Measurements from ENCODE around the gene SPATS2.
A peak's percentile ranks its signal among the peaks of the same experiment; 100 is the strongest.
"Not testable (repeated sequence)": the region's sequence is repeated elsewhere in the genome, so short reads cannot be mapped to it uniquely, and the experiment has no call there.

The SPATS2 gene

DNA sequence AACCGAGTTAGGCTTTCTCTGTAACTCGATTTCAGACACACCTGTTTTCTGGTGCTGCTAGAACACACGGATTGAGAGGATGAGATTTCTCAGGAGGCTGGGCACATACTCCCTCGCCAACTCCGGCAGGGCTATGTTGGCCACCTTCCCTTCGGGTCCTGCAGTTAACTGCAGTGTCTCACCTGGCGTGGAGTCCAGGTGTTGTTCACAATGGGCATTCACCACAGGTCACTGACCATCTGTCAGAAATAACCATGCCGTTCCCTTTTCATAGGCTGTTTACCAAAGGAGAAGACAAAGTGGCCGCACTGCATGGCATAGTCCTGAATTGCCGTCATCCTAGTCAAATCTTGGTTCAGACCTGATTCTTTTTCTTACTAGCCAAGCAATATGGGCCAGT lies 166.1 kb downstream of the SPATS2 start:
- no peak for TF ChIP-seq CTCF (IDR thresholded peaks at IDR 0.05)
- intact Hi-C loops (cut with DNase I; ENCODE audit: low total_unique reads) = no loop called here
- DNase-seq = no peak
- Histone ChIP-seq H3K9me3 (no peaks in the 10 kb centered on the region), H3K27ac (no peak overlapping the region), H3K4me1 (peaks cover 0 to 11% (median 10%) of the 10 kb centered on the region in 4 donors), H3K36me3 (no peaks in the 10 kb centered on the region), H3K4me3 (no peak overlapping the region), H3K27me3 (peaks cover 0 to 42% of the 10 kb centered on the region in 2 donors)

DNA sequence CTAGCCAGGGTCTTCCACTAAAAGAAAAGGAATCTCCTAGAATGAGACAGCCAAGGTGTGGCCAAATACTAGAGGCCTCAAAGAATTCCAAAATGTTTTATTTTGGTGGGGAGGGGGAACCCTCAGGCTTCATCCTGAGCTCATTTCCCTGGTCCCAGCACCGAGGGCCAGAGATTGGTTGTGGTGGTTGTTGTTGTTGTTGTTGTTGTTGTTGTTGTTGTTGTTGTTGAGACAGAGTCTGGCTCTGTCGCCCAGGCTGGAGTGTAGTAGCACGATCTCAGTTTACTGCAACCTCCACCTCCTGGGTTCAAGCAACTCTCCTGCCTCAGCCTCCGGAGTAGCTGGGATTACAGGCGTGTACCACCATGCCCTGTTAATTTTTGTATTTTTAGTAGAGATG lies 166.9 kb downstream of the SPATS2 start:
- peaks cover 0 to 19% (median 17%) of the 10 kb centered on the region in 4 donors for H3K4me1 ChIP-seq
- H3K36me3 ChIP-seq; H3K9me3 ChIP-seq; H3K4me3 ChIP-seq; H3K27ac ChIP-seq; intact Hi-C loops (cut with DNase I; ENCODE audit: low total_unique reads); DNase-seq: not testable (repeated sequence)
- H3K27me3 ChIP-seq = peaks cover 0 to 50% of the 10 kb centered on the region in 2 donors

DNA sequence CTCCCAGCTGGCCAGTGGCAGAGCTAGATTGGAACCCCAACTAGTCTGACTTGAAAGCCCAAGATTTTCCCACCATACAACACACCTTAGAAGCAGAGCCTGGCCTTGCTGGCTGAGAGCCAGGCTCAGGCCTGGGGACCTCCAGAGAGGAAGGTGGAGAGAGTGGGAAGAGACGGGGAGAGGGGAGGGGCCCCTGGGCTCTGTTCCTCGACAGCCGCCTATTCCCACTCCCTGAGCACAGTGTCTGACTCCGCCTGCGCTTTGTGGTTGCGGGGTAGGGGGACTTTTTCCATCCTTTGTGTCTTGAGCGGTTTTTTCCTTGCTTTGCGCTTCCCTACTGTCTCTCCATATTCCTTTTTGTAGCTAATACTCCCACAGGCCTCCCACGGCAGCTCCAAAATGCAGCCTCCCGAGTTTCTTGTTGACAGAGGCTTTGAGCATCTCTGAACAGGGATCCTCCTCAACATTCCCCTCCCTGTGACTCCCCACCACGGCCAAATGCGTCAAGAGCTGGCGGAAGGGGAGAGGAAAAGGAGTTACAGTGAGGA lies 167.5 kb downstream of the SPATS2 start:
- Histone ChIP-seq H3K9me3 (no peaks in the 10 kb centered on the region), H3K27ac (no peak overlapping the region), H3K4me1 (peaks cover 0 to 20% (median 18%) of the 10 kb centered on the region in 4 donors), H3K36me3 (no peaks in the 10 kb centered on the region), H3K27me3 (peaks cover 0 to 57% of the 10 kb centered on the region in 2 donors), H3K4me3 (no peak overlapping the region)
- no peak for DNase-seq
- intact Hi-C loops (cut with DNase I; ENCODE audit: low total_unique reads) = no loop called here
- TF ChIP-seq CTCF (IDR thresholded peaks at IDR 0.05) = no peak

DNA sequence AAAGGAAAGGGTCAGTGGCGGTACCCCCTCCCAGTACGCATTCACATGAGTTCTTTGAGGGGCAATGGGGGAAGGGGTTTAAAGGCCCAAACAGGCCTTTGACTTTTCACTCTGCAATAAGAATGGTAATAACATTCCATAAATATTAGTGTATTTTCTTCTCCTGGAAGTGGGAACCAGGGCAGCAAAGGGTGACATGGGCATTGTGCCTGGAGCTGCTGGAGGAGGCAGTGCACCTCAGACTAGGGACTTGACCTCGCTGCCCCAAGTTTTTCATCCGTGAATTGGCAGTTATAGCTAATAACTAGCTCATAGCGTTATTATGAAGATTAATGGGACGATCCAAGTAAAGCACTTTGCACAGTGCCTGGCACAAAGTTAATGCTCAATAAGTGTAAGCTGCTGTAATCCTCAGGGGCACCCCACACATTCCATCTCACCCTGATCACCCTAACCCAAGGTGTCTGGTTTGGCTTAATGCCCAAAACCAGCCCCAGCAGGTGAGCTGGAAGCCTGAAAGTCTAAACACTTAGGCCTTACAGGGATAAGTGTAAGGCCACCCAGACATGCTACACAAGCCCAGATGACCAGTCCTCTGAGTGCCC lies 168.8 kb downstream of the SPATS2 start:
- no peaks in the 10 kb centered on the region for H3K36me3 ChIP-seq
- no peak for DNase-seq
- no peaks in the 10 kb centered on the region for H3K9me3 ChIP-seq
- intact Hi-C loops (cut with DNase I; ENCODE audit: low total_unique reads) = no loop called here
- H3K27ac ChIP-seq = no peak overlapping the region
- H3K4me1 ChIP-seq = peaks cover 0 to 20% (median 18%) of the 10 kb centered on the region in 4 donors
- no peak overlapping the region for H3K4me3 ChIP-seq
- TF ChIP-seq CTCF (IDR thresholded peaks at IDR 0.05) = no peak
- H3K27me3 ChIP-seq = peaks cover 0 to 68% of the 10 kb centered on the region in 2 donors

- Histone ChIP-seq H3K36me3 (no peaks in the 10 kb centered on the region), H3K27me3 (peaks cover 0 to 68% of the 10 kb centered on the region in 2 donors), H3K4me1 (peaks cover 0 to 20% (median 18%) of the 10 kb centered on the region in 4 donors), H3K9me3 (no peaks in the 10 kb centered on the region), H3K27ac (no peak overlapping the region), H3K4me3 (no peak overlapping the region)
- no peak for TF ChIP-seq CTCF (IDR thresholded peaks at IDR 0.05)
- no peak for DNase-seq
- intact Hi-C loops (cut with DNase I; ENCODE audit: low total_unique reads) = no loop called here
These were observed 169.3 kb downstream of the SPATS2 start for GRCh38 chr12:49536526-49537071.

DNA sequence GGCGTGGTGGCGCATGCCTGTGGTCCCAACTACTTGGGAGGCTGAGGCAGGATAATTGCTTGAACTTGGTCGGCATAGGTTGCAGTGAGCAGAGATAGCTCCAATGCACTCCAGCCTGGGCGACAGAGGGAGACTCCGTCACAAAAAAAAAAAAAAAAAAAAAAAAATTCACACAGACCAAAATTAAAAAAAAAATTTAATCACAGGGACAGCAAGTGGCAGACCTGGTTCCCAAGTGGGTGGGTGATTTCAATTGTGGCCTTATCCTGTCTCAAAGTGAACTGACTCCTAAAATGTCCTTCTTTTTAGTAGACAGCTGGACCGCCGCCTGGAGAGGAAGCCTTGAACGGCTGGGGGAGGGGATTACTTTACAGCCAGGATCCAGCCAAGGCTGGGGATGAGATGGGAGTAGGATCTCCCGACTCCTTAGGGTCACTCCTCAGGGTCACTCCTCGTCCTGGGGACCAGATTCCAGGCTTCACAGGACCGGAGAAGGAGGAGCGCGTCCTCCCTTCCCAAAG lies 170.0 kb downstream of the SPATS2 start:
- no peak for DNase-seq
- Histone ChIP-seq H3K27me3 (peaks cover 0 to 68% of the 10 kb centered on the region in 2 donors), H3K27ac (no peak overlapping the region), H3K9me3 (no peaks in the 10 kb centered on the region), H3K4me3 (peak overlapping the region; percentile 39 to 44), H3K4me1 (peaks cover 0 to 20% (median 18%) of the 10 kb centered on the region in 4 donors), H3K36me3 (no peaks in the 10 kb centered on the region)
- no peak for TF ChIP-seq CTCF (IDR thresholded peaks at IDR 0.05)
- intact Hi-C loops (cut with DNase I; ENCODE audit: low total_unique reads) = no loop called here
